Neural cell (in vitro differentiated cells): ENCODE results near the gene SLC2A13. TPM values are rescaled to one million over a fixed set of nuclear protein-coding genes. Genes with fewer than 3 reads are reported as not detected.

Experiments
- H2AFZ ChIP-seq: fragments of 200-600, 300-800 bp; sonication (generic), shearing (Covaris generic); 2 replicates; pipeline ENCODE4 v1.6.0; 2014; ENCODE audit warnings: low read depth, mild to moderate bottlenecking, antibody characterized with exemption, low read length, moderate library complexity
- H3F3A ChIP-seq: fragments of 200-600 bp; shearing (Covaris generic); 2 replicates; pipeline ENCODE4 v1.6.1; 2016; ENCODE audit warnings: mild to moderate bottlenecking, moderate library complexity, mixed read lengths, antibody characterized with exemption, low read length; ENCODE audit not compliant: insufficient read depth, poor library complexity, severe bottlenecking
- H3K27ac ChIP-seq: fragments of 200-600, 300-800 bp; sonication (generic), shearing (Covaris generic); 2 replicates; pipeline ENCODE4 v1.5.1; 2014; ENCODE audit warnings: mild to moderate bottlenecking, low read length, moderate library complexity
- H3K27me3 ChIP-seq: fragments of 300-800, 200-600 bp; sonication (generic), shearing (Covaris generic); 2 replicates; pipeline ENCODE4 v1.6.0; 2014; ENCODE audit warnings: mild to moderate bottlenecking, low read depth, low read length, moderate library complexity; ENCODE audit not compliant: insufficient read depth
- H3K36me3 ChIP-seq: fragments of 300-800, 200-600 bp; sonication (generic), shearing (Covaris generic); 2 replicates; pipeline ENCODE4 v1.5.1; 2014; ENCODE audit warnings: mild to moderate bottlenecking, antibody characterized with exemption, low read length, moderate library complexity; ENCODE audit not compliant: insufficient read depth
- H3K4me2 ChIP-seq: fragments of 300-800, 200-600 bp; sonication (generic), shearing (Covaris generic); 2 replicates; pipeline ENCODE4 v1.6.0; 2014; ENCODE audit warnings: mild to moderate bottlenecking, low read length
- H3K4me3 ChIP-seq: fragments of 300-800, 200-600 bp; sonication (generic), shearing (Covaris generic); 2 replicates; pipeline ENCODE4 v1.5.1; 2014; ENCODE audit warnings: mild to moderate bottlenecking, low read length, moderate library complexity
- H3K79me2 ChIP-seq: fragments of 200-600 bp; shearing (Covaris generic); replicated peaks from 2 replicates; pipeline ENCODE4 v1.6.0; 2014; ENCODE audit warnings: mild to moderate bottlenecking, low read length, moderate library complexity; ENCODE audit not compliant: insufficient read depth
- H3K9ac ChIP-seq: fragments of 300-800, 200-600 bp; sonication (generic), shearing (Covaris generic); 2 replicates; pipeline ENCODE4 v1.6.1; 2016; ENCODE audit warnings: mild to moderate bottlenecking, low read length, mixed read lengths
- H3K9me2 ChIP-seq: fragments of 200-600 bp; shearing (Covaris generic); 2 replicates; pipeline ENCODE4 v1.6.1; 2016; ENCODE audit warnings: mild to moderate bottlenecking, low read length, mixed read lengths; ENCODE audit not compliant: insufficient read depth
- H3K9me3 ChIP-seq: fragments of 200-600, 300-800 bp; sonication (generic), shearing (Covaris generic); 2 replicates; pipeline ENCODE4 v1.6.1; 2016; ENCODE audit warnings: mild to moderate bottlenecking, mixed run types, low read length, moderate library complexity, mixed read lengths
- H4K20me1 ChIP-seq: fragments of 200-600 bp; shearing (Covaris generic); 2 replicates; pipeline ENCODE4 v1.6.1; 2016; ENCODE audit warnings: mild to moderate bottlenecking, mixed run types; ENCODE audit not compliant: insufficient read depth
- CTCF ChIP-seq: fragments of 450-650 bp; IDR thresholded peaks from 2 replicates; pipeline ENCODE4 v1.5.1; 2014; ENCODE audit warnings: antibody characterized with exemption, mild to moderate bottlenecking, moderate library complexity; ENCODE audit not compliant: poor library complexity, severe bottlenecking
- EP300 ChIP-seq: fragments of 450-650 bp; conservative IDR thresholded peaks from 2 replicates; pipeline ENCODE4 v1.6.1; 2014; ENCODE audit warnings: antibody characterized with exemption, mild to moderate bottlenecking, moderate library complexity; ENCODE audit not compliant: poor library complexity, severe bottlenecking
- EZH2 ChIP-seq: fragments of 200-600, 300-800 bp; shearing (Covaris generic), sonication (generic); IDR thresholded peaks from 2 replicates; pipeline ENCODE4 v1.6.1; 2014; ENCODE audit warnings: antibody characterized with exemption, low read length, borderline replicate concordance, mild to moderate bottlenecking; ENCODE audit not compliant: insufficient read depth, poor library complexity, severe bottlenecking
- MXI1 ChIP-seq: fragments of 450-650 bp; conservative IDR thresholded peaks from 2 replicates; pipeline ENCODE4 v1.6.1; 2014; ENCODE audit warnings: antibody characterized with exemption, mild to moderate bottlenecking; ENCODE audit not compliant: poor library complexity, severe bottlenecking
- POLR2AphosphoS5 ChIP-seq: IDR thresholded peaks from 2 replicates; pipeline ENCODE4 v1.6.1; 2012
- RAD21 ChIP-seq: fragments of 450-650 bp; conservative IDR thresholded peaks from 2 replicates; pipeline ENCODE4 v1.6.1; 2014; ENCODE audit warnings: antibody characterized with exemption, mild to moderate bottlenecking, moderate library complexity
- SMC3 ChIP-seq: fragments of 450-650 bp; conservative IDR thresholded peaks from 2 replicates; pipeline ENCODE4 v1.6.1; 2014; ENCODE audit warnings: antibody characterized with exemption, mild to moderate bottlenecking, moderate library complexity; ENCODE audit not compliant: poor library complexity
- TAF1 ChIP-seq: IDR thresholded peaks from 2 replicates; pipeline ENCODE4 v1.6.1; 2012; ENCODE audit warnings: low read depth
- polyA plus RNA-seq: library from polyadenylated mRNA; depleted of rRNA; stranded (reverse); fragments of >200 nt; gene quantifications from 2 replicates; pipeline ENCODE4 v1.2.3, GENCODE V29; 2014
- TF ChIP-seq, protein P1 (sequence below): IDR thresholded peaks from 2 replicates; pipeline ENCODE4 v1.6.1; 2012; ENCODE audit warnings: borderline replicate concordance

The SLC2A13 gene
- polyA plus RNA-seq, 1 donor from 2014 or later = 10.7 TPM

DNA sequence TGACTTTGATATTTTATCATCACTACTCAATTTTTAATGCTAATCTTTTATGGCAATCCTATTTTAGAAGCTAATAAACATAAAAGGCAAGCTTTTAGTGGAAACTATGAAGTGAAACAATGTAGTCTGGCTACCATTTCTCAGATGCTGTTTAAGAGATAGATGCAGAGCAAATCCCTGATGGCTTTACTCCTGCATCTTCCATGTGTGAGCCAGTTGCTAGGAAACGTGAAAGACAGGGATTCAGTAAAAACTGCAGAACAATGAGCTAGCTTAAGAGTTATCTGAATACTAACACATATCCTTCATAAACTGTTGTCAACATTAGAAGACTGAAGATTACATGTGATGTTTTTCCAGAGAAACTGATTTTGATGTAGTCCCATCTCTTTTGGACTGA, 112.6 kb downstream of the SLC2A13 start:
- Histone ChIP-seq H3K79me2 (no peaks in the 10 kb centered on the region), H3K9ac (peak overlapping the region; percentile 56), H3K36me3 (no peaks in the 10 kb centered on the region), H4K20me1 (no peaks in the 10 kb centered on the region), H3K9me2 (no peaks in the 10 kb centered on the region), H3K4me2 (peak overlapping the region; percentile 90), H3K27me3 (no peaks in the 10 kb centered on the region), H3K27ac (peak overlapping the region; percentile 89), H3K9me3 (no peaks in the 10 kb centered on the region), H3F3A (no peaks in the 10 kb centered on the region), H2AFZ (peak overlapping the region; percentile 71), H3K4me3 (peak overlapping the region; percentile 50)
- TF ChIP-seq POLR2AphosphoS5 (peak; percentile 66), TAF1 (no peak), RAD21 (peak; percentile 30), EP300 (peak; percentile 74), SMC3 (no peak), MXI1 (no peak)
- TF ChIP-seq, protein P1, sequence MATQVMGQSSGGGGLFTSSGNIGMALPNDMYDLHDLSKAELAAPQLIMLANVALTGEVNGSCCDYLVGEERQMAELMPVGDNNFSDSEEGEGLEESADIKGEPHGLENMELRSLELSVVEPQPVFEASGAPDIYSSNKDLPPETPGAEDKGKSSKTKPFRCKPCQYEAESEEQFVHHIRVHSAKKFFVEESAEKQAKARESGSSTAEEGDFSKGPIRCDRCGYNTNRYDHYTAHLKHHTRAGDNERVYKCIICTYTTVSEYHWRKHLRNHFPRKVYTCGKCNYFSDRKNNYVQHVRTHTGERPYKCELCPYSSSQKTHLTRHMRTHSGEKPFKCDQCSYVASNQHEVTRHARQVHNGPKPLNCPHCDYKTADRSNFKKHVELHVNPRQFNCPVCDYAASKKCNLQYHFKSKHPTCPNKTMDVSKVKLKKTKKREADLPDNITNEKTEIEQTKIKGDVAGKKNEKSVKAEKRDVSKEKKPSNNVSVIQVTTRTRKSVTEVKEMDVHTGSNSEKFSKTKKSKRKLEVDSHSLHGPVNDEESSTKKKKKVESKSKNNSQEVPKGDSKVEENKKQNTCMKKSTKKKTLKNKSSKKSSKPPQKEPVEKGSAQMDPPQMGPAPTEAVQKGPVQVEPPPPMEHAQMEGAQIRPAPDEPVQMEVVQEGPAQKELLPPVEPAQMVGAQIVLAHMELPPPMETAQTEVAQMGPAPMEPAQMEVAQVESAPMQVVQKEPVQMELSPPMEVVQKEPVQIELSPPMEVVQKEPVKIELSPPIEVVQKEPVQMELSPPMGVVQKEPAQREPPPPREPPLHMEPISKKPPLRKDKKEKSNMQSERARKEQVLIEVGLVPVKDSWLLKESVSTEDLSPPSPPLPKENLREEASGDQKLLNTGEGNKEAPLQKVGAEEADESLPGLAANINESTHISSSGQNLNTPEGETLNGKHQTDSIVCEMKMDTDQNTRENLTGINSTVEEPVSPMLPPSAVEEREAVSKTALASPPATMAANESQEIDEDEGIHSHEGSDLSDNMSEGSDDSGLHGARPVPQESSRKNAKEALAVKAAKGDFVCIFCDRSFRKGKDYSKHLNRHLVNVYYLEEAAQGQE = peak; percentile 67

DNA sequence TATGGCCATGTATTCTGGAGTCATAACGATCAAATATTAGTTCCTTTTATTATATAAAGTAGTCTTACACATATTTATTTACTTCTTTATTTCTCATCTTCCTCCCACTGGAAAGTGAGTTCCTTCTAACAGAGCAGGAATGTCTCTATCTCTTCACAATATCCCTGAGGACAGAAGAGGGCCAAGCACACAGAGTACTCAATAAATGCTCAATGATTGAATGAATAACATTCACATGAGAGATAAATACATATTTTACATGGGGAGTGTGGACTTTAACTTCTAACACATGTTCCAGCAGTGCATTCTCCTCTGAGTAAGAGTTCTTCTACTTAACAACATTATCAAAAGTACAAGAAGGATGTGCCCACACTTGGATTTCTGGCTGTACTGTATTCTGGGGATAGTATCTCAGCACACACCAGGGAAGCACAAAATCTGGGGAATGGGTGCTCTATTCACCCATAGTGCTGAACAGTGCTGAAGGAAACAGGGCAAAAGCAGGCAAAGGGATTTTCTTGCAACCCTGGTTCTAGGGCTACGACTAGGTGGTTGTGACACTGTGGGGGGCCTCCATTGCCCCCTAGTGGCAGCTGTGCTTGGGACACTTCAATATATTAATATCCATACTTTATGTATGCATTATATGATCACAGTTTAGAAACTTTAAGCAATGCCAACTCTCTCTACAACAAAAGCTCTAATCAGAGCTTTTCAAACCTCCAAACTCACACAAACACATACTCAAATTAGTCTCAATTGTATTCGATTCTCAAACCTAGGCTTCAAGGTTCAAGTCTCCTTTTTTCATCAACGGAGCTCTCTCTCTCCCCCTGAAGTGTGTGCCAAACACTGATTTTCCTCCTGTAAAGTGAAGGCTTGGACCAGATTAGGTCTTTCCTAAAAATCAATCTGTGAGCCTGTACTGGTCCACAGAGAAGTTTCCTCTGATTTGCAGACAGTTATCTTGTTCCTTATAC, 115.5 kb downstream of the SLC2A13 start:
- no peak overlapping the region for H2AFZ ChIP-seq

More for the DNA sequence above, 115.5 kb downstream of the SLC2A13 start:
- no peaks in the 10 kb centered on the region for H3K27me3 ChIP-seq
- no peaks in the 10 kb centered on the region for H3F3A ChIP-seq
- no peak overlapping the region for H3K27ac ChIP-seq
- TF ChIP-seq, protein P1 = no peak
- TF ChIP-seq EZH2 (no peak), POLR2AphosphoS5 (no peak), RAD21 (no peak), CTCF (peak; percentile 38), MXI1 (no peak), EP300 (no peak)
- no peaks in the 10 kb centered on the region for H3K9me3 ChIP-seq
- no peaks in the 10 kb centered on the region for H3K9me2 ChIP-seq
- no peak overlapping the region for H3K4me2 ChIP-seq
- H3K36me3 ChIP-seq = no peaks in the 10 kb centered on the region
- H3K4me3 ChIP-seq = no peak overlapping the region
- no peaks in the 10 kb centered on the region for H4K20me1 ChIP-seq
- no peaks in the 10 kb centered on the region for H3K79me2 ChIP-seq
- no peak overlapping the region for H3K9ac ChIP-seq
